ENCODE data around the gene ATE1. TPM values are rescaled to one million over a fixed set of nuclear protein-coding genes. Genes with fewer than 3 reads are reported as not detected.

Gene ATE1
- total and polyA plus RNA-seq, 2 of the 4 experiments (the other 2 are of a cell fraction), result 6.4 to 27.8 TPM

DNA sequence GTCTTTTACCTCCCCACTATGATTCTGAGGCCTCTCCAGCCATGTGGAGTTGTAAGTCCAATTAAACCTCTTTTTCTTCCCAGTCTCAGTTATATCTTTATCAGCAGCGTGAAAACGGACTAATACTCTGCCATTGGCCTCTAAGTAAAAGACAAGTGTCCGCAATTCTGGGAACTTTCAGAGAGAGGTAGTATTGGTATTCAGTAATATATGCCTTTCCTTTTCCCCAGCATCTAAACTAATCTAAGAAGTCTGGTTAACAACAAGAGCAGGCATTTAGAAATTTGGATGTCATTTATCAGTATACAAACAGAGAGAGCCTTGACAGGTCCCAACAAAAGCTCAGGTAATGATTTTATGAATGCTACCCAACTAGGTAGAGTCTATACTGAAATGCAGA lies 95.2 kb downstream of the ATE1 start:
- Histone ChIP-seq H3K79me1 (ENCODE audit: low read depth in 1 of 2, low read length in 2 of 2) (no peaks in the 10 kb centered on the region), H3K4me1 (ENCODE audit: control insufficient read depth, insufficient read depth, low read length) (no peaks in the 10 kb centered on the region), H3K23ac (ENCODE audit: low read depth, low read length) (no peak overlapping the region), H2AK5ac (ENCODE audit: low read depth, low read length) (no peak overlapping the region), H4K5ac (ENCODE audit: low read depth, low read length) (no peak overlapping the region), H3K9me1 (ENCODE audit: insufficient read depth, low read length) (peaks cover 3% of the 10 kb centered on the region; the same call in 1 of the 2 replicates), H3K56ac (ENCODE audit: extremely low read depth, insufficient read depth, low read length) (no peak overlapping the region), H3K4me2 (ENCODE audit: low read depth, low read length) (no peak overlapping the region), H2BK15ac (ENCODE audit: low read depth, low read length) (no peak overlapping the region), H2AK9ac (replicated peaks; ENCODE audit: low read depth, low read length, poor library complexity) (no peak overlapping the region), H2BK5ac (ENCODE audit: low read depth, low read length, poor library complexity, severe bottlenecking) (no peak overlapping the region), H3K4me3 (ENCODE audit: insufficient read depth, low read depth, low read length) (no peak overlapping the region), H2BK120ac (ENCODE audit: low read depth, low read length) (no peak overlapping the region), H2AFZ (replicated peaks; ENCODE audit: low read length, poor library complexity) (no peak overlapping the region), H3K18ac (ENCODE audit: low read depth, low read length) (no peak overlapping the region), H3K27ac (ENCODE audit: insufficient read depth, low read length) (no peak overlapping the region), H3K9ac (ENCODE audit: low read depth, low read length) (no peak overlapping the region), H3K4ac (ENCODE audit: low read depth, low read length) (no peak overlapping the region), H3K36me3 (ENCODE audit: control insufficient read depth, insufficient read depth, low read length) (peaks cover 8% of the 10 kb centered on the region), H3K14ac (replicated peaks; ENCODE audit: low read depth, low read length) (no peak overlapping the region), H3K27me3 (ENCODE audit: control insufficient read depth, insufficient read depth, low read length) (no peaks in the 10 kb centered on the region), H4K20me1 (ENCODE audit: insufficient read depth, low read length) (no peaks in the 10 kb centered on the region), H3K9me3 (ENCODE audit: control insufficient read depth, insufficient read depth, low read length) (no peaks in the 10 kb centered on the region), H4K8ac (ENCODE audit: low read depth in 2 of 2, low read length in 2 of 2) (no peak overlapping the region), H2BK20ac (ENCODE audit: low read depth, low read length) (no peak overlapping the region), H4K91ac (ENCODE audit: insufficient read depth, low read depth, low read length) (no peak overlapping the region)
- ATAC-seq (ENCODE audit: low read depth), result no peak
- ChIA-PET POLR2A (ENCODE audit: unreplicated experiment) (no interaction called here), CTCF (interaction anchor here (1.3 kb wide), 1 partner anchor 9 kb away, joined by 5 read pairs; no protein-coding TSS in a partner anchor)
- no CpG with 5 or more reads among the region's 3 CpGs for WGBS, 2 experiments (ENCODE audit: extremely low coverage in 2 of 2, insufficient read length in 1 of 2)
- in situ Hi-C loops (cut with MboI; ENCODE audit: low sequenced_read_pairs) (no loop called here), dilution Hi-C loops (cut with HindIII; ENCODE audit: low sequenced_read_pairs, unreplicated experiment) (no loop called here), intact Hi-C loops (cut with micrococcal nuclease) (no loop called here)
- no peak for DNase-seq
- no TSS peak for BruUV-seq (replicated peaks)
- TF ChIP-seq, protein P1, sequence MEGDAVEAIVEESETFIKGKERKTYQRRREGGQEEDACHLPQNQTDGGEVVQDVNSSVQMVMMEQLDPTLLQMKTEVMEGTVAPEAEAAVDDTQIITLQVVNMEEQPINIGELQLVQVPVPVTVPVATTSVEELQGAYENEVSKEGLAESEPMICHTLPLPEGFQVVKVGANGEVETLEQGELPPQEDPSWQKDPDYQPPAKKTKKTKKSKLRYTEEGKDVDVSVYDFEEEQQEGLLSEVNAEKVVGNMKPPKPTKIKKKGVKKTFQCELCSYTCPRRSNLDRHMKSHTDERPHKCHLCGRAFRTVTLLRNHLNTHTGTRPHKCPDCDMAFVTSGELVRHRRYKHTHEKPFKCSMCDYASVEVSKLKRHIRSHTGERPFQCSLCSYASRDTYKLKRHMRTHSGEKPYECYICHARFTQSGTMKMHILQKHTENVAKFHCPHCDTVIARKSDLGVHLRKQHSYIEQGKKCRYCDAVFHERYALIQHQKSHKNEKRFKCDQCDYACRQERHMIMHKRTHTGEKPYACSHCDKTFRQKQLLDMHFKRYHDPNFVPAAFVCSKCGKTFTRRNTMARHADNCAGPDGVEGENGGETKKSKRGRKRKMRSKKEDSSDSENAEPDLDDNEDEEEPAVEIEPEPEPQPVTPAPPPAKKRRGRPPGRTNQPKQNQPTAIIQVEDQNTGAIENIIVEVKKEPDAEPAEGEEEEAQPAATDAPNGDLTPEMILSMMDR (conservative IDR thresholded peaks at IDR 0.05; ENCODE audit: low read depth, low read length), result no peak
- TF ChIP-seq MAZ (IDR thresholded peaks at IDR 0.05; ENCODE audit: borderline replicate concordance, low read depth, low read length), result no peak
- no peak for TF ChIP-seq RCOR1 (IDR thresholded peaks at IDR 0.05; ENCODE audit: insufficient replicate concordance, low read length)
- no peak for TF ChIP-seq CHD1 (IDR thresholded peaks at IDR 0.05; ENCODE audit: low read depth, low read length)
- TF ChIP-seq, protein P2, sequence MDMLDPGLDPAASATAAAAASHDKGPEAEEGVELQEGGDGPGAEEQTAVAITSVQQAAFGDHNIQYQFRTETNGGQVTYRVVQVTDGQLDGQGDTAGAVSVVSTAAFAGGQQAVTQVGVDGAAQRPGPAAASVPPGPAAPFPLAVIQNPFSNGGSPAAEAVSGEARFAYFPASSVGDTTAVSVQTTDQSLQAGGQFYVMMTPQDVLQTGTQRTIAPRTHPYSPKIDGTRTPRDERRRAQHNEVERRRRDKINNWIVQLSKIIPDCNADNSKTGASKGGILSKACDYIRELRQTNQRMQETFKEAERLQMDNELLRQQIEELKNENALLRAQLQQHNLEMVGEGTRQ (IDR thresholded peaks at IDR 0.05; ENCODE audit: low read depth, low read length), result no peak
- TF ChIP-seq POLR2A (IDR thresholded peaks at IDR 0.05; ENCODE audit: low read depth, low read length), result no peak
- no peak for TF ChIP-seq MXI1 (IDR thresholded peaks at IDR 0.05; ENCODE audit: borderline replicate concordance, low read depth, low read length)
- no peak for TF ChIP-seq SMC3 (IDR thresholded peaks at IDR 0.05; ENCODE audit: low read depth, low read length)
- TF ChIP-seq CEBPB (IDR thresholded peaks at IDR 0.05; ENCODE audit: low read depth, low read length), result no peak
